HuH-7.5 (cell line): ENCODE measurements around the gene ZNF783.
A peak's percentile ranks its signal among the peaks of the same experiment; 100 is the strongest.
"Not testable (repeated sequence)": the region's sequence is repeated elsewhere in the genome, so short reads cannot be mapped to it uniquely, and the experiment has no call there.

Experiments
- DNase-seq: peaks from one replicate; pipeline ENCODE4 v3.0.0; 2011; ENCODE audit warnings: low spot score

Gene ZNF783

DNA sequence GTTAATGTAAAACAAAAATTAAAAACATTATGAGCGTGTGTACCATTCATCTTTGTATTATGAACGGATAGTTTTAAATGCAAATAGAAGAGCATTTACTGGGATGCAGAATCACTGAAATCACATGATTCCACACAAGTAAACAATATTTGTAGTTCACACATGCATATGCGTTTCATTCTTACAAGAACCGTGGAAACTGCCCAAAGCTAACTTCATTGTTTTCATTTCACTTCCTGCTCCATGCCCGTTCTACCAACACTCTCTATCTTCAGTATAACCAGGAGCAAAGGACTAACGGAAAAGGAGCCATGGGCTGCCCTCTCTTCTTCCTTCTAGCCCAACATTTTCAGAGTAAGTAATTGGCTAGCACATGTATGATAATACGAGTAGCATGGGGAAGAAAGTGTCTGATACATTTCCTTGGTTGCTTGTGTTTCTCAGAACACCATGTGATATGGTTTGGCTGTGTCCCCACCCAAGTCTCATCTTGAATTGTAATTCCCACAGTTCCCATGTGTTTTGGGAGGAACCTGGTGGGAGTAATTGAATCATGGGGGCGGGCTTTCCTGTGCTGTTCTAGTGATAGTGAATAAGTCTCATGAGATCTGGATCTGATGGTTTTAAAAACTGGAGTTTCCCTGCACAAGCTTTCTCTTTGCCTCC is 38.8 kb downstream of the ZNF783 start:
- DNase-seq: no peak

DNA sequence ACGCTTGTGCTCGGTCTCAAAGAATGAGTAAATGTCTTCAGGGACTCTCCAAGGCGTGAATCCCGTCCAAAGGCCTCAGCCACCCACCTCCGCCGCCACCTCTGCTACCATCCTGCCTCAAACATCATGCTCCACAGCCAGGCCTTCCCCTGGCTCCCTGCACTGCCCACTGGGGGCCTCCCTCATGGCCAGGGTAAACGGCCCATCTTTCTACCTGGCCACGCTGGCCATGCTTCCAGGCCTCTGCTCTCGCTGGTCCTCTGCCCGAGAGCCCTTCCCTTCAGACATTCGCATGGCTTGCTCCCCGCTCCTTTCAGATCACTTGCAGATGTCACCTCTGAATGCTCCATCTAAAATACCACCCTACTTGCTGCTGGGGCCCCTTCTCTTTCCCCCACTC is 40.2 kb downstream of the ZNF783 start:
- DNase-seq: no peak

GRCh38 chr7:149302865-149303264 is 40.9 kb downstream of the ZNF783 start:
- DNase-seq: no peak

- DNase-seq: no peak
These were observed 42.0 kb downstream of the ZNF783 start for GRCh38 chr7:149304006-149304405.

DNA sequence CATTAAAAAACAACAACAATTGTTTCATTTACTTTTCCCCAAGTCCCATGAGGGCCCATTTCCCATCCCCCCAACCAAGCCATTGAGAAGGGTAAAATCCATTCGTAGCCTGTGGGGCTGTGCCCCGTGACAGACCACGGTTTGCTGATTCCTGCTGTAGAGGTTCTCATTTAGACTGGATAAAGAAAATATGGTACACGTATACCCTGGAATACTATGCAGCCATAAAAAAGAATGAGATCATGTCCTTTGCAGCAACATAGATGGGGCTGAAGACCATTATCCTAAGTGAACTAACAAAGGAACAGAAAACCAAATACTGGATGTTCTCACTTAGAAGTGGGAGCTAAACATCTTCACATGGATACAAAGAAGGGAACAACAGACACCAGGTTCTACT is 44.9 kb downstream of the ZNF783 start:
- no peak for DNase-seq

DNA sequence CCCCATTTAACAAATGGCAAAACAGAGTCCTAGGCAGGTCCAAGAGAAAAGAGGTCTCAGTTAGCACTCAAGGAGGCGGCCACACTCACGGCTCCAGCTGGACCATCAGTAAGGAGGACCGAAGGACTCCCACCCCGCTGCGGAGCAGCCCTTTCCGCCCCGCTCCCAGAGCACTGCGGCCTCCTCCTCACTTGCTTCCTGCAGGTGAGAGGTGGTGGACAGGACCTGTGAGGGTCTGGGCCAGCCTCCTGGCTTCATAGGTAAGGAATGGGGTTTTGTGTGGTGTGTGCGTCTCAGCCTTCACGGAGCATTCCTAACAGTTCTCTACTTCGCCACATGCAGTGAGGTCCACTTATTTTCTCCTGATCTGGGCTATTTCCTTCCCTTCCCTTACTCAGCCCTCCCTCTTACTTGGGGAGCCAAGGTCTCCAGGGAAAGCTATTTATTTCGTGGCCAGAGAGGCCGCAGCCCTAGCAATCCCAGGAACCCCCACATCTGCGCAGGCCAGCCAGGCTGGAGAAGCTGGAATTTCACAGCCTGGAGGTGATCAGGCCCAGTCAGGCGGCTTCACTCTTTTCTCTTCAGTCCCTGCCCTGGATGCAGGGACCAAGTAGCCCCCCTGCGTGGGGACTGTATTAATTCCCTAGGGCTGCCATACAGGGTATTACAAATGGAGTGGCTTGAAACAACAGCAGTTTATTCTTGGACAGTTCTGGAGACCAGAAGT is 45.9 kb downstream of the ZNF783 start:
- DNase-seq: no peak

DNA sequence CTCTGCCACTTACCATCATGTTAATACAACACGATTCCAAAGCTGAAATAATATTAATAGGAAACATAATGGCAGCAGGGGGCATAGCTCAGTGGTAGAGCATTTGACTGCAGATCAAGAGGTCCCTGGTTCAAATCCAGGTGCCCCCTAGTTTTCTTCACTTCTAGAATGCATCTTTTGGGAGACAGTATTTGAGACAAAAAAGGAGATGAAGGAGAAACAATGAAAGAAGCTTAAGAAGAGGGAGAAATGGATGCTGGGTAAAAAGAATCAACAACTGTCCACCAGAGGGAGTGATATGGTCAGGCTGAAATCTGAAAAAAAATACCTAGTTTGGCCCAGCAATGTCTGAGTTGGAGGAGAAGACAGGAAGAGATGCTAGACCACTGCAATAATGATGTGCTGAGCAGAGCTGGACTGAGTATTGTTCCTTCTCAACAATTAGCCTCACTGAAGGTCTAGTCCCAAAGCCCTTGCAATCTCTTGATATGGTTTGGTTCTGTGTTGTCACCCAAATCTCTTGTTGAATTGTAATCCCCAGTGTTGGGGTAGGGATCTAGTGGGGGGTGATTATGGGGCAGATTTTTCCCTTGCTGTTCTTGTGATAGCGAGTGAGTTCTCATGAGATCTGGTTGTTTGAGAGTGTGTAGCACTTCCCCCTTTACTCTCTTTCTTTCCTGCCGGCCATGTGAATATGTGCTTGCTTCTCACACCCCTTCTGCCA is 48.3 kb downstream of the ZNF783 start:
- DNase-seq: peak; percentile 41

GRCh38 chr7:149310990-149311573 is 49.1 kb downstream of the ZNF783 start:
- DNase-seq: no peak

DNA sequence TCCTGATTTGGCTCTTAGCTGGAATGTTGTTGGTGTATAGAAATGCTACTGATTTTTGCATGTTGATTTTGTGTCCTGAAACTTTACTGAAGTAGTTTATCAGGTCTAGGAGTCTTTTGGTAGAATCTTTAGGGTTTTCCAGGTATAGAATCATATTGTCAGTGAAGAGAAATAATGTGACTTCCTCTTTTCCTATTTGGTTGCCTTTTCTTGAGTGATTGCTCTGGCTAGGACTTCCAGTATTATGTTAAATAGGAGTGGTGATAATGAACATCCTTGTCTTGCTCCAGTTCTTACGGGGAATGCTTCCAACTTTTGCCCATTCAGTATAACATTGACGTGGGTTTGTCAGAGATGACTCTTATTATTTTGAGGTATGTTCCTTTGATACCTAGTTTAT is 52.0 kb downstream of the ZNF783 start:
- no peak for DNase-seq

GRCh38 chr7:149316606-149317005 is 54.6 kb downstream of the ZNF783 start:
- DNase-seq: no peak

GRCh38 chr7:149317496-149317895 is 55.5 kb downstream of the ZNF783 start:
- no peak for DNase-seq

DNA sequence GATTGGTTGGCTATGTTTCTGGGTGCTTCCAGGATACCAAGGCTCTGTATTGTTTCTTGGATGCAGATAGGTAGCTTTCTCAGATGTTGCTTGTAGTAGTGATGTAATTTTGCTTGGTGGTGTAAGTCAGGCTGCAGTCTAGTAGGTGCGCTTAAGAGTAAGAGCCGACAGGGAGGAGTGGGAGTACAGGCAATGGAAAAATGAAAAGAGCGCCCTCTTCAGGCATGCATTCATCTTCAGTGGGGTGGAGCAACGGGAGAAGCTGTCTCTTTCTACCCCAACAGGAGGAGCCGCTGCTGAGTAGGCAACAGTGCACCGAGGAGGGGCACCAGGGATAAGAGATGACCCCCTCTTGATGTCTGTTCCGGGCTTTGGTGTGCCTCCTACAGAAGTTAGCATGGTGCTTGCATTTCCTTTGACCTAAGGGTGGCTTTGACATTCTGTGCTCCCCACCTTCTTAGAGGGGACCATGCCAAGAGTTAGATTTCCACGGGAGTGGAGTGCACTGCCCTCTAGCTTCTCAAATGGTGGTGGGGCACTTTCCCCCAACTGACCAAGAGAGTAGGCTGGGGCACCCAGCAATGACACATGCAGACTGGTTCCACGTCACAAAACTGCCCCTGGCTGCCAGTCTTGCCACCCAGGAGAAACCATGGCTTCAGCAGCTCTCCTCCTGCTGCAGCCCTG is 56.1 kb downstream of the ZNF783 start:
- DNase-seq: no peak

- no peak for DNase-seq
These were observed 57.4 kb downstream of the ZNF783 start for GRCh38 chr7:149319376-149319775.

DNA sequence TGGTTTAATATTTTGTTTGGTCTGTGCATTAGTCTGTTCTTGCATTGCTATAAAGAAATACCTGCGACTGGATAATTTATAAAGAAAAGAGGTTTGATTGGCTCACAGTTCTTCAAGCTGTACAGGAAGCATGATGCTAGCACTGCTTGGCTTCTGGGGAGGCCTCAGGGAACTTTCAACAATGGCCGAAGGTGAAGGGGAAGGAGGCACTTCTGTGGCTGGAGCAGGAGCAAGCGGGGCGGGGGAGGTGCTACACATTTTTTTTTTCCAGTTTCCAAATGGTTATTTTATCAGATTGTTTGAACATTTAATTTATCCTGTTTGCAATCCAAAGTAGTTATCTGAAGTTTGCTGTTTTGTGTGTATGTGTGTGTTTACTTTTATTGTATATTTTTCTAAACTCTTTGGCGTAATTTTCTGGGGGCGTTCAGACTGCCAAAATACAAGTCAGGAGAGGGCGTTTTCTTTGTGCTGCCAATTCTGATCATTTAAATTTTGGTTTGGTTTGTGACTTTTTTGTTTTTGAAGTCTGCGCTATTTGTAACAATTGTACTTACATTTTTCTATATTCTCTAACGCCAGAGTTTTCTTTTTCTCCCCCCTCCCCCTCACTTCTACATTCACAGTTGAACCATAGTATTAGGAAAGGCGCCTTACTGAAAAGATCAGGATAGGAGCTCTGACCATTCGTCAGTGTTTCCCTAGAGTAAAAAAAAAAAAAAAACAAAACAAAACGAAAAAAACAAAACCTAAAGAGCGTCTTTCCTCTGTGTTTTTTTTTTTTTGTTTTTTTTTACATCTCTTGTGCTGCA is 58.5 kb downstream of the ZNF783 start:
- no peak for DNase-seq

DNA sequence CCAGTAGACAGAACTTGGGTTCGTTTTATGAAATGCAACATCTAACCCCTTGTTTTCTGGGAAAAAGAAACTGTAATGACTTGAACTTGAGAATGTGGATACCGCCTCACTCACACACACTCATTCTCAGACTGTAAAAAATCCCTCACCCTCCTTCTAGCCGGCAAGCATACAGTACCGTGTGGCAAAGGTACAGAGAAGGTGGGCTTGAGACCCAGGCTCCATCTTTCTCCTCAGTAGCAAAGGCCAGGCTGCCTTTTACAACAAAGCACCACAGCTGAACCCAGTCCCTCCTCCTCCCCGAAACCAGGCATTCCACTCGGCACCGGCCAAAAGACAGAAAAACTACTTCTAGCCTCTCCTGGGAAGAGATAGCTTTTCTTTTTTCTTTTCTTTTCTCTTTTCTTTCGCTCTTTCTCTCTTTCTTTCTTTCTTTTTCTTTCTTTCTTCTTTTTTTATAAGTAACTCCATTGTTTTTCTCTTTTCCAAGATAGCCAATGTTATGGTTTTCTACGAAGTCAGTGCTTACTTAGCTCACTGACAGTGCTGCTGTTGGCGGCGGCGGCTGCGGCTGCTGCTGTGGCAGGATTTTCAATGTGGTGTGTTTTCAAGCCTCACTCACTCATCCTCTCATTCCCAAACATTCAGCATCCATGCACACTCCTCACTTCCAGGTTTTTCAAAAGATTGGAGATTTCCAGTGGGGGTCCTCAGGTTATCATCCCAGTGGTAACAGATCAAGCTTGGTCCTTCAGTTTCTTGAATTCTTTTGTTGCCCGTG is 59.3 kb downstream of the ZNF783 start:
- DNase-seq: not testable (repeated sequence)

GRCh38 chr7:149321978-149322541 is 60.1 kb downstream of the ZNF783 start:
- DNase-seq: no peak

DNA sequence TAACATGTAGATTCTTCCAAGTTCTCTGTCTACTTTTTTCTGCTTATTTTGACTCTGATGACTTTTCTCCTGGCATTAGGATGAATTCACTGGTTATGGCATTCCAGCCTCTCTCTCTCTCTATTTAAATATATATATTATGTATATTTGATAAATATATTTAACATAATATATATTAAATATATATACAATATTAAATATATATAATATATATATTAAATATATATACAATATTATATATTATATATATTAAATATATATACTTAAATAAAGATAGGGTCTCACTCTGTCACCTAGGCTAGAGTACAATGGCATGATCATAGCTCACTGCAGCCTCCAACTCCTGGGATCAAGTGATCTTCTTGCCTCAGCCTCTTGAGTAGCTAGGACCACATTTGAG is 60.7 kb downstream of the ZNF783 start:
- DNase-seq: no peak

GRCh38 chr7:149325248-149325647 is 63.3 kb downstream of the ZNF783 start:
- DNase-seq: no peak

DNA sequence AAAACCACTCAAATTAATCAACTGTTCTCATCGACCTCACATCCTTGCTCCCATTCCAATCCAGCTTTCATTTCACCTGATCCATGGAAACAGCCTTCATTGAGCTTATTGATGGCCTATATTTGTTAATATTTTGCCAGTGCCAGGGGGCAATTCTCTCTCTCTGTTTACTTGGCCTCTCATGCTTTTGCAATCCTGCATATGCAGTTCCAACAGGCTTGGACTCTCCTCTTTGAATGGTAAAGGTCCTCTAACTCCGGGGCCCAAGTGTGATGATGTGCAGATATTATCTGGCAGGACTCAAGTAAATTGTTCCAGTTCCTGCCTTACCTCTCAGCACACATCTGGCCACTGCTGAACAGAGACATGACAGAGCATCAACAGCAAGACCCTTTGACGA is 67.3 kb downstream of the ZNF783 start:
- no peak for DNase-seq

GRCh38 chr7:149329766-149330334 is 67.9 kb downstream of the ZNF783 start:
- no peak for DNase-seq
